CD4-positive, alpha-beta T cell treated with Interleukin-1 beta for 1 hour (primary cell): ENCODE measurements around the gene CCR5.
"Not testable (repeated sequence)": the region's sequence is repeated elsewhere in the genome, so short reads cannot be mapped to it uniquely, and the experiment has no call there.

ENCODE experiments used
- DNase-seq, 2 donors: peaks; one replicate each; pipeline ENCODE4 v3.0.0-alpha.2; 2020 to 2022

The CCR5 gene

GRCh38 chr3:46388847-46389246 lies 18.1 kb downstream of the CCR5 start:
- not testable (repeated sequence) for DNase-seq

GRCh38 chr3:46389306-46389705 lies 18.6 kb downstream of the CCR5 start:
- no peak for DNase-seq

- not testable (repeated sequence) for DNase-seq
Measured at GRCh38 chr3:46391526-46391925, 20.8 kb downstream of the CCR5 start.

DNA sequence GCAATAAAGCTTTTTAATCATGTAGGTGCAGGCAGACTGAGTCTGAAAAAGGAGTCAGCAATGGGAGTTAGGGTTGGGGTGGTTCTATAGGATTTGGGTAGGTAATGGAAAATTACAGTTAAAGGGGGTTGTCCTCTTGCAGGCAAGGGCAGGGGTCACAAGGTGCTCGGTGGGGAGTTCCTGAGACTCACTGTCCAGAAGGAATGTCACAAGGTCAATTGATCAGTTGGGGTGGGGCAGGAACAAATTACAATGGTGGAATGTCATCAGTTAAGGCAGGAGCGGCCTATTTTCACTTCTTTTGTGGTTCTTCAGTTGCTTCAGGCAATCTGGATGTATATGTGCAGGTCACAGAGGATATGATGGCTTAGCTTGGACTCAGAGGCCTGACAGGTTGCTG lies 22.3 kb downstream of the CCR5 start:
- no peak for DNase-seq

- DNase-seq: no peak
Measured at GRCh38 chr3:46393554-46394434, 23.0 kb downstream of the CCR5 start.

GRCh38 chr3:46395210-46395661 lies 24.5 kb downstream of the CCR5 start:
- no peak for DNase-seq

DNA sequence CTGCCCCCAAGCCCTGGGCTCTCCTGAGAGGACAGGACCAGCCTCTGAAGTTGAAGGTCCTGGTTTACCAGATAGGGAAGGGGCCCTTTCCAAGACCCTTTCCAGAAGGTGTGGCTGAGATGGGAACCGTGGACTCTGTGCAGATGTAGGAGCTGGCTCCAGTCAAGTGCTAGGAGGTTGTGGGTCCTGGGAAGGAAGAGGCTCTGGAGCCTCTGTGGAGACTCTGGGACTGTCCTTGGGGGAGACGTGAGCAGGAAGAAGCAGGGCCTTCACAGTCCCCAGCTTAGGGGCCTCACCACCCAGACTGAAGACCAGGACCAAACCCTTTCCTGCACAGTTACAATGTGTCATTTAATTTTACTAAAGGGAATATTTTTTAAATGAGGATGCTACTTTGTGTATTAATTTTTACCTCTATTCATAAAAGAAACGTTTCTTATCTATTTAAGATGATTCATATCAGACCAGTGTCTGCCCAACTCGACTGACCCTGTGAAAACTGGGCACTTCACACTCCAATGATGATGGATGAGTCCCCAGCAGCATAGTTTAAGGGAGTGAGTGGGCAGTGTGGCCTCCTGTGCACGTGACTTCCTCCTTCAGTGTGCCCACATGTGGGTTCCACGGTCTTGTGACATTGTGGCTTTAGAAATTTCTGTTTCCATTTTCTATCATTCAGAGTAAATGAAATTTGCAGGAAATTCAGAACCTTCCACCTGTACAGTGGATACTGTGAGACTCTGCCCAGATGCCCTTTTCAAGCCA lies 25.2 kb downstream of the CCR5 start:
- peak in 1 of 2 donors; percentile 36 for DNase-seq

- no peak for DNase-seq
Measured at GRCh38 chr3:46397111-46397510, 26.4 kb downstream of the CCR5 start.

- DNase-seq: no peak
Measured at GRCh38 chr3:46398186-46398955, 27.6 kb downstream of the CCR5 start.

DNA sequence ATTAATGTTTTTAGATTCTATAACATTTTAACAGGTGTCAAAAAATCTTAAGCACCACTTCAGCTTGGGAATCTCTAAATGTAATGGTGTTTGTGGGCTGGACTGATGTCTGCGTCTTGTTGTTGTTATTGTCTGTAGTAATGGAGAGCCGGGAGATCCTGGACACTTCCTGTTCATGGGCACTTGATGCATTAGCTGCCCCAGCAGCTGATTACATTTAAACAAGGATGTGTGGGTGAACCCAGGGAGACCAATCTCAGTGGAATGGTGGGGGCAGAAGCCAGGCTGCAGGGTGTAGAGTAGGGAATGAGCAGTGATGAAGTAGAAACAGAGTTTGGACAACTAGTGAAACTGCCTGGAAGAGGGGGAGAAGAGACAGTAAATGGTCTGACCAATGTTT lies 28.4 kb downstream of the CCR5 start:
- DNase-seq: no peak

DNA sequence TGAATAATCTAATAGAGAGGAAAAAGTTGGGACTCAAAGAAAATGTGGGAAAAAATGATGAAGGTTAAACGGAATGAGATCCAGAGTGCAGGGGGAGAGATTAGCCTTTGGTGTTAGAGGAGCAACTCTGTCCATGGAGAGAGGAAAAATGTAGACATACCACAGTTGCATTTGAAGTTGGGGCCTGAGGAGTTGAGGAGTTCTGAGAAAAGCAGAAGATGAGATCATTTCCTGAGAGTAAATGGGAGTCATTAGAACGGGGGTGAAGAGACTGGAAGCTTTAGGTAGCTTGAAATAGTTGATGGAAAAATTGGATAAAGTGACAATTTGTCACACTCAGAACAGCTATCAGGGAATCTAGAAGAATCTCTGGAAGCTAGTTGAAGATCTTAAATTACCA lies 28.8 kb downstream of the CCR5 start:
- DNase-seq: no peak

- no peak for DNase-seq
Measured at GRCh38 chr3:46400000-46400734, 29.4 kb downstream of the CCR5 start.

- no peak for DNase-seq
Measured at GRCh38 chr3:46400846-46401245, 30.1 kb downstream of the CCR5 start.

GRCh38 chr3:46401579-46401978 lies 30.8 kb downstream of the CCR5 start:
- DNase-seq: no peak

GRCh38 chr3:46402902-46403301 lies 32.2 kb downstream of the CCR5 start:
- DNase-seq: not testable (repeated sequence)

- DNase-seq: peak in 1 of 2 donors; percentile 29
Measured at GRCh38 chr3:46405301-46406019, 34.7 kb downstream of the CCR5 start.

- peak in 1 of 2 donors; percentile 81 for DNase-seq
Measured at GRCh38 chr3:46406443-46406787, 35.7 kb downstream of the CCR5 start.

DNA sequence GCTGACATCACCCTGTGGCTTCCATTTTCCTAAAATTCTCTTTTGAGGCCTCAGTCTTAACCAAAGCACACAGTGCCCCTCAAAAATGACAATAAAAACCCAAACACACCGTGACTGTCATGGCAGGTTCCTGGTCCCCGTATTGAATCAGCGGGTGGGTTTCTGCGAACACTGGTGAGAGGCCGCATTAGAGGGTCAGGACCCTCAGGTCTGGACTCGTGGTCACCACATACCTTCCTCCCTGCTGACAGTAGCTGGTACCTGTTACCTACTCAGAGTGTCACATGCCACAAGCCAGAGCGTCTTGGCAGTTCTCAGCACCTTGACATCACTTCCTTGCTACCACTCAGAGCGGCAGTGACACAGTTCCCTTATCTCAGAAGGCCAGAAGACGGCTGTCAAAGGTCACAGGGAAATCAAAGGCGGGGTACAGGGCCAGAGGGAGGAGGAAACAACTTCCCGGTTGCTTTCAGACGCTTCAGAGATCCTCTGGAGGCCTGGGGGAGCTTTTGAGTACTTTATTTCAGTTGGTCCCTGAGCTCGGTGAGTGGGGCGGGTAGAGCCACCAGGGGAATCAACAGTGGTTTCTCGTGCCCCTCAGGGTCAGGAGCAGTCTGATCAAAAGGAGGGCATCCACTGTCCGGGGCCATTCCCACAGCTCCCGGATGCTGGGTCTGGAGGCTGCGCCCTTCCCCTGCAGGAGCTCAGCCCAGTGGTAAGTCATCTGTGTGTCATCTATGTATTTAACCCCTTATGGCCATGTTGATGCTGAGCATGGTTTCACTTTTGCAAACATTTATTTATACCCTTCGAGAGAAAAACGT lies 36.3 kb downstream of the CCR5 start, which contains the start of the genes CCR5AS and CCRL2:
Gene CCR5AS, minus strand, starts transcription at position 279 of the 824 bp plus-strand sequence.
Gene CCRL2, plus strand, starts transcription at position 472 of the 824 bp plus-strand sequence. CDS start 821 bp downstream, outside the sequence.
- DNase-seq: peak; percentile 57 to 80

GRCh38 chr3:46407970-46408369 lies 37.2 kb downstream of the CCR5 start:
- no peak for DNase-seq

GRCh38 chr3:46408853-46409252 lies 38.1 kb downstream of the CCR5 start:
- no peak for DNase-seq
